Endodermal cell (in vitro differentiated cells): ENCODE results near the gene CPED1. TPM values are rescaled to one million over a fixed set of nuclear protein-coding genes. Genes with fewer than 3 reads are reported as not detected.

ENCODE experiments used
- DNase-seq: peaks from one replicate; pipeline ENCODE4 v3.0.0-alpha.2; 2017
- H3K27ac ChIP-seq: 2 replicates; pipeline ENCODE4 v1.5.1; 2013; ENCODE audit warnings: mild to moderate bottlenecking, low read depth, low read length, moderate library complexity
- H3K27me3 ChIP-seq: 2 replicates; pipeline ENCODE4 v1.6.1; 2013; ENCODE audit warnings: mild to moderate bottlenecking, low read length, moderate library complexity; ENCODE audit not compliant: insufficient read depth, control insufficient read depth, poor library complexity, severe bottlenecking
- H3K36me3 ChIP-seq: 2 replicates; pipeline ENCODE4 v1.7.0; 2013; ENCODE audit warnings: mild to moderate bottlenecking, low read length, moderate library complexity; ENCODE audit not compliant: control insufficient read depth, insufficient read depth
- H3K4me1 ChIP-seq: one replicate; pipeline ENCODE4 v1.7.0; 2013; ENCODE audit warnings: low read length; ENCODE audit not compliant: control insufficient read depth, insufficient read depth
- H3K4me3 ChIP-seq: 2 replicates; pipeline ENCODE4 v1.5.1; 2013; ENCODE audit warnings: mild to moderate bottlenecking, low read length, moderate library complexity
- H3K9ac ChIP-seq: 2 replicates; pipeline ENCODE4 v1.6.1; 2013; ENCODE audit warnings: mild to moderate bottlenecking, low read length, moderate library complexity; ENCODE audit not compliant: poor library complexity, severe bottlenecking; ENCODE audit errors: extremely low read depth
- H3K9me3 ChIP-seq: 2 replicates; pipeline ENCODE4 v1.6.1; 2013; ENCODE audit warnings: mild to moderate bottlenecking, low read length, moderate library complexity; ENCODE audit not compliant: control insufficient read depth
- H3K27ac Mint-ChIP-seq: 2 replicates; pipeline ENCODE4 v1.8.0; 2020; ENCODE audit warnings: mixed read lengths
- H3K27me3 Mint-ChIP-seq: 2 replicates; pipeline ENCODE4 v1.8.0; 2021; ENCODE audit warnings: mild to moderate bottlenecking, mixed read lengths; ENCODE audit not compliant: insufficient read depth
- H3K36me3 Mint-ChIP-seq: 2 replicates; pipeline ENCODE4 v1.8.0; 2020; ENCODE audit warnings: low read depth, mixed read lengths
- H3K4me1 Mint-ChIP-seq: 2 replicates; pipeline ENCODE4 v1.8.0; 2020; ENCODE audit warnings: mixed read lengths
- H3K4me3 Mint-ChIP-seq: 2 replicates; pipeline ENCODE4 v1.8.0; 2020; ENCODE audit warnings: mild to moderate bottlenecking, moderate library complexity, mixed read lengths
- H3K9me3 Mint-ChIP-seq: 2 replicates; pipeline ENCODE4 v1.8.0; 2020; ENCODE audit warnings: mild to moderate bottlenecking, mixed read lengths
- CTCF ChIP-seq: fragments of 200-600 bp; sonication (generic); conservative IDR thresholded peaks from 2 replicates; pipeline ENCODE4 v1.5.0; 2021; ENCODE audit warnings: antibody characterized with exemption, mild to moderate bottlenecking
- WGBS, 2 experiments: methylation state at CpG; one replicate each; pipeline versions ENCODE4 v1.1.5 to v1.1.7; 2013; ENCODE audit warnings: missing lambda C conversion rate in 2 of 2, mixed read lengths in 1 of 2; ENCODE audit not compliant: insufficient coverage in 1 of 2, insufficient read length in 1 of 2; 5-methylcytosine and 5-hydroxymethylcytosine counted together
- total RNA-seq, 2 donors: library from RNA; stranded (reverse); fragmentation: NEBNext Ultra II Directional in 1 of 2; extraction: Animal tissue kit (Norgen Biotek cat#: 25700) in 1 of 2; gene quantifications; 2 replicates in 1 of 2; 3 replicates in 1 of 2; pipeline ENCODE4 v1.2.1, GENCODE V29; 2021

Gene CPED1
- total RNA-seq, 2 donors from 2014 or later = 1.1 TPM; not detected in 1

GRCh38 chr7:120950539-120951308 lies 37.8 kb upstream of the CPED1 start, which contains the start of gene ING3:
ING3 (plus strand) TSS chr7:120950777; CDS start chr7:120950897, 120 bp downstream.
- Histone ChIP-seq H3K9me3 (no peaks in the 10 kb centered on the region), H3K4me1 (no peaks in the 10 kb centered on the region), H3K9ac (peak within 1 kb of the TSS; percentile 99), H3K36me3 (peaks cover 32% of the 10 kb centered on the region), H3K27me3 (no peaks in the 10 kb centered on the region), H3K4me3 (peak within 1 kb of the TSS; percentile 91), H3K27ac (peak within 1 kb of the TSS; percentile 100)
- DNase-seq = peak; percentile 99
- Mint-ChIP-seq H3K36me3 (peaks cover 24% of the 10 kb centered on the region), H3K4me3 (peak within 1 kb of the TSS; percentile 78), H3K4me1 (peaks cover 16% of the 10 kb centered on the region), H3K27me3 (no peaks in the 10 kb centered on the region), H3K9me3 (no peaks in the 10 kb centered on the region), H3K27ac (peak within 1 kb of the TSS; percentile 99)
- 0% methylated on average over 22 to 71 of the region's 71 CpGs for WGBS, 2 experiments
- TF ChIP-seq CTCF = no peak

GRCh38 chr7:120951309-120951699 lies 37.2 kb upstream of the CPED1 start:
- Mint-ChIP-seq H3K36me3 (peaks cover 30% of the 10 kb centered on the region), H3K27me3 (no peaks in the 10 kb centered on the region), H3K27ac (peak overlapping the region; percentile 99), H3K4me1 (peaks cover 16% of the 10 kb centered on the region), H3K9me3 (no peaks in the 10 kb centered on the region), H3K4me3 (peak overlapping the region; percentile 78)
- Histone ChIP-seq H3K9me3 (no peaks in the 10 kb centered on the region), H3K4me3 (peak overlapping the region; percentile 91), H3K9ac (peak overlapping the region; percentile 99), H3K4me1 (no peaks in the 10 kb centered on the region), H3K36me3 (peaks cover 37% of the 10 kb centered on the region), H3K27me3 (no peaks in the 10 kb centered on the region), H3K27ac (no peak overlapping the region)
- WGBS, 2 experiments = 24 to 45% methylated on average over 3 to 8 of the region's 8 CpGs
- TF ChIP-seq CTCF = no peak
- DNase-seq = no peak

GRCh38 chr7:120951826-120952225 lies 36.7 kb upstream of the CPED1 start:
- Histone ChIP-seq H3K9me3 (no peaks in the 10 kb centered on the region), H3K27ac (no peak overlapping the region), H3K9ac (peak overlapping the region; percentile 99), H3K36me3 (peaks cover 42% of the 10 kb centered on the region), H3K27me3 (no peaks in the 10 kb centered on the region), H3K4me1 (no peaks in the 10 kb centered on the region), H3K4me3 (peak overlapping the region; percentile 91)
- H3K36me3 Mint-ChIP-seq = peaks cover 33% of the 10 kb centered on the region
- H3K4me3 Mint-ChIP-seq = peak overlapping the region; percentile 78
- H3K27ac Mint-ChIP-seq = no peak overlapping the region
- H3K9me3 Mint-ChIP-seq = no peaks in the 10 kb centered on the region
- WGBS, 2 experiments = 93% methylated on average over 2 of the region's 2 CpGs; no CpG with 5 or more reads in 1 of the 2 experiments
- TF ChIP-seq CTCF = no peak
- H3K27me3 Mint-ChIP-seq = no peaks in the 10 kb centered on the region
- H3K4me1 Mint-ChIP-seq = peaks cover 16% of the 10 kb centered on the region
- DNase-seq = no peak
